ENCODE results near the gene CHD6.
A peak's percentile ranks its signal among the peaks of the same experiment; 100 is the strongest.

Gene CHD6, protein sequence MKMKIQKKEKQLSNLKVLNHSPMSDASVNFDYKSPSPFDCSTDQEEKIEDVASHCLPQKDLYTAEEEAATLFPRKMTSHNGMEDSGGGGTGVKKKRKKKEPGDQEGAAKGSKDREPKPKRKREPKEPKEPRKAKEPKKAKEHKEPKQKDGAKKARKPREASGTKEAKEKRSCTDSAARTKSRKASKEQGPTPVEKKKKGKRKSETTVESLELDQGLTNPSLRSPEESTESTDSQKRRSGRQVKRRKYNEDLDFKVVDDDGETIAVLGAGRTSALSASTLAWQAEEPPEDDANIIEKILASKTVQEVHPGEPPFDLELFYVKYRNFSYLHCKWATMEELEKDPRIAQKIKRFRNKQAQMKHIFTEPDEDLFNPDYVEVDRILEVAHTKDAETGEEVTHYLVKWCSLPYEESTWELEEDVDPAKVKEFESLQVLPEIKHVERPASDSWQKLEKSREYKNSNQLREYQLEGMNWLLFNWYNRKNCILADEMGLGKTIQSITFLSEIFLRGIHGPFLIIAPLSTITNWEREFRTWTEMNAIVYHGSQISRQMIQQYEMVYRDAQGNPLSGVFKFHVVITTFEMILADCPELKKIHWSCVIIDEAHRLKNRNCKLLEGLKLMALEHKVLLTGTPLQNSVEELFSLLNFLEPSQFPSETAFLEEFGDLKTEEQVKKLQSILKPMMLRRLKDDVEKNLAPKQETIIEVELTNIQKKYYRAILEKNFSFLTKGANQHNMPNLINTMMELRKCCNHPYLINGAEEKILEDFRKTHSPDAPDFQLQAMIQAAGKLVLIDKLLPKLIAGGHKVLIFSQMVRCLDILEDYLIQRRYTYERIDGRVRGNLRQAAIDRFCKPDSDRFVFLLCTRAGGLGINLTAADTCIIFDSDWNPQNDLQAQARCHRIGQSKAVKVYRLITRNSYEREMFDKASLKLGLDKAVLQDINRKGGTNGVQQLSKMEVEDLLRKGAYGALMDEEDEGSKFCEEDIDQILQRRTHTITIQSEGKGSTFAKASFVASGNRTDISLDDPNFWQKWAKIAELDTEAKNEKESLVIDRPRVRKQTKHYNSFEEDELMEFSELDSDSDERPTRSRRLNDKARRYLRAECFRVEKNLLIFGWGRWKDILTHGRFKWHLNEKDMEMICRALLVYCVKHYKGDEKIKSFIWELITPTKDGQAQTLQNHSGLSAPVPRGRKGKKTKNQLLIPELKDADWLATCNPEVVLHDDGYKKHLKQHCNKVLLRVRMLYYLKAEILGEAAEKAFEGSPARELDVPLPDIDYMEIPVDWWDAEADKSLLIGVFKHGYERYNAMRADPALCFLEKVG (N-terminal part only)

DNA sequence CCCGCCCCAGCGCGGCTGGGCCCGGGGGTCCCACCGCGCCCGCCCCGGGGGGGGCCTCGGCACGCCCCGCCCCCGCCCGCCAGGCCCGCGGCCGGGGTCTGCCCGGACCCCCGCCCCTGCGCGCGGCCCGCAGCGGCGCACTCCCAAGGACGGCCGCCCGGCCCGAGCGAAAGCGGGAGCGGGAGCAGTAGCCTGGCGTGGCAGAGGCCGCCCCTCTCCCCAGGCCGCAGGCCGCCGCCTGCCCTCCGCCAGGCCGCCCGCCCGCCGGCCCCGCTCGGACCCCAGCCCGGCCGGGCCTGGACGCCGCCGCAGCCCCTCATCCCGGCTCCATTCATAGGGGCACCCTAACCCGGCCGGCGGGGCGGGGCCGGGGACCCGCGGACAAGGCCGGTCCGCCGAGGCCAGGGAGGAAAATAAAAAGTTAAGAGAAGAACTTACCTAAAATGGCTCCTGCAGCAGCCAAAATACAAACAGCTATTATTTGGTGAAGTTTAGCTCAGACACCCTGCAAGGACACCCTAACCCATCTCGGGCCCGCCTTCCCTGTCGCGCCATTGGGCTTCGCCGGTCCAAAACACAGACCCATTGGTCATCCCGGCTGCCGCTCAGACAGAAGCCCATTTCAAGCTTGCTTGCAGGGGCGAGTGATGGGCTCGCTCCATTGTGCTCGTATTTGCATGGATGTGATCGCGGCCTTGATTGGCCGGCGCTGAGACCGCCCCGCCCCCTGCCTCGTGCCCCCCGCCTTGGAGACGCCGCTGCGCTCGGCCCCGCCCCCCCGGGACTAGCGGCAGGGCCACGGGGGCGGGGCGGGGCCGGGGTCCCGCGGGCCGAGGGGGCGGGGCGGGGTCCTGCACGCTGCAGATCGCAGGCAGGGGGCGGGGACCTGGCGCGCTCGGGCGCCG, at the start of gene CHD6:
TSS of gene CHD6 (minus strand) at position 476 of the 905 bp plus-strand sequence. CDS start 67,040 bp downstream, outside the sequence.
- peak; percentile 99 to 100 for DNase-seq

DNA sequence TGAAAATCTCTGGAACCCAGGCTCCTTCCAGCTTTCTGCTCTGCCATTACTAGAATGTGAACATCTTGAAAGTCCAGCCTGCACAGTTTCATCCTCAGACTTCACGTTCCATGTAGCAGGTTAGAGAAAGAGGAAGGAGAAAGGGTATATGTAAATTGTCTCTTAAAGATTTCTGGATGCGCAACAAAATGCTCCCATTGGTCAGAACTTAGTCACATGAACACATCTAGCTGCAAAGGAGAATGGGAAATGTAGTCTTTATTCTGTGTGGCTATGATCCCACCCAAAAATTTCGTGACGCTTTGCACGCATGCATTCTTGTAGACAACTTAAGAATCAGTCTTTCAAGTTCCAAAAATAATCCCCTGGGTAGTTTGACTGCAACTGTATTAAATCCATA, 46.4 kb upstream of the CHD6 start:
- no peak for DNase-seq

DNA sequence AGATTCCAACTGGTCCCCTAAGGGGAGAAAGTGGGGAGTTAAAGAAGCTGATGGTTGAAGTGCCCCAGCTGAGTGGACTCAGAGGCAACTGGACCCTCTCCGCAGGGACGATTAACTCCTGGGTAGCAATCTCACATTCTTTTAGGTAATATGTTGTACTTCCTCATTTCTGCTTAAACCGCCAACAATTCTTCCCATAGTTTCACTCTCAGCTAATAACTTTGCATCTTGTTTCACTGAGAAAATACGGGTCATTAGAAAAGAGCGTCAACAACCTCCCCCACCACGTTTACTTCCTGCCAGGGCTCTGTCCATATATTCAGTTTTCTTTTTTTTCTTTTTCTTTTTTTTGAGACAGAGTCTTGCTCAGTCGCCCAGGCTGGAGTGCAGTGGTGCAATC, 39.5 kb upstream of the CHD6 start:
- no peak for DNase-seq

GRCh38 chr20:41655962-41656618, 37.9 kb upstream of the CHD6 start:
- no peak for DNase-seq

GRCh38 chr20:41654884-41655283, 36.7 kb upstream of the CHD6 start:
- DNase-seq: no peak

GRCh38 chr20:41654292-41654691, 36.1 kb upstream of the CHD6 start:
- no peak for DNase-seq

GRCh38 chr20:41650231-41650948, 32.2 kb upstream of the CHD6 start:
- no peak for DNase-seq

- DNase-seq: no peak
These were observed 31.3 kb upstream of the CHD6 start for GRCh38 chr20:41649489-41649888.

- DNase-seq: no peak
These were observed 27.2 kb upstream of the CHD6 start for GRCh38 chr20:41645372-41645771.

- DNase-seq: no peak
These were observed 25.3 kb upstream of the CHD6 start for GRCh38 chr20:41643504-41643938.

- DNase-seq: no peak
These were observed 21.5 kb upstream of the CHD6 start for GRCh38 chr20:41639630-41640029.

DNA sequence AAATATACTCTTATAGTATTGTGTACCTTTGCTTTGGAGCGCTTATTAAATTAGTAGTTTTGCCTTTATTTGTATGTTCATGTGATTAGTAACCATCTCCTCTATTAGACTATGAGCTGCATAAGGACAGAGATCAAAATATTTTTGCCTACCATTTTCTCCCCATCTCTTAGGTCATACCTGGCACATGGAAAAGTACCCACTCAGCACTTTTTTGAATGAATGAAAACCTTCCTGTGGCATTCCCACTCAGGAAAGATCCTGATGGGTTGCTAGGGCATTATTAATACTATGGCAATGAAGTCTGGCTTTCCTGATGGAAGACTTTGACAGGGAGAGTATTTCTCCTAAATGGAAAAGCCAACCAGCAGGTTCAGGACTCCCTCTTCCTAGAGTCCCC, 20.3 kb upstream of the CHD6 start:
- no peak for DNase-seq

- DNase-seq: no peak
These were observed 17.0 kb upstream of the CHD6 start for GRCh38 chr20:41635158-41635557.

DNA sequence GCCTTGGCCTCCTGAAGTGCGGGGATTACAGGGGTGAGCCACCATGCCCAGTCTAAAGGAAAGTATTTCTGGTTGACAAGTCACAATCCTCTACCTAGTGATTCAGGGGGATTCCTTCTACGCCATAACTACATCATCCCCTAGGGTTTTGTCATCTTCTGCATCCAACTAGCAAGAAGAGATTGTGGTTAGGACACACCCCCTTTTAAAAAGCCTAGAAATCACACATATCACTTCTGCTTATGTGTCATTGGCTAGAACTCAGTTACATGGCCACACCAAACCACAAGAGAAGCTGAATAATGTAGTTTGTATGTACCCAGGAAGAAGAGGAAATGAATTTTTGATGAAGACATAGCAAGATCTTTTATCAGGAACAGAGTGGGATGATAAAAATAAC, 14.7 kb upstream of the CHD6 start:
- DNase-seq: peak; percentile 13 to 25

GRCh38 chr20:41631826-41632225, 13.6 kb upstream of the CHD6 start:
- DNase-seq: no peak

- DNase-seq: no peak
These were observed 12.7 kb upstream of the CHD6 start for GRCh38 chr20:41630846-41631245.

- no peak for DNase-seq
These were observed 9.6 kb upstream of the CHD6 start for GRCh38 chr20:41627611-41628244.

DNA sequence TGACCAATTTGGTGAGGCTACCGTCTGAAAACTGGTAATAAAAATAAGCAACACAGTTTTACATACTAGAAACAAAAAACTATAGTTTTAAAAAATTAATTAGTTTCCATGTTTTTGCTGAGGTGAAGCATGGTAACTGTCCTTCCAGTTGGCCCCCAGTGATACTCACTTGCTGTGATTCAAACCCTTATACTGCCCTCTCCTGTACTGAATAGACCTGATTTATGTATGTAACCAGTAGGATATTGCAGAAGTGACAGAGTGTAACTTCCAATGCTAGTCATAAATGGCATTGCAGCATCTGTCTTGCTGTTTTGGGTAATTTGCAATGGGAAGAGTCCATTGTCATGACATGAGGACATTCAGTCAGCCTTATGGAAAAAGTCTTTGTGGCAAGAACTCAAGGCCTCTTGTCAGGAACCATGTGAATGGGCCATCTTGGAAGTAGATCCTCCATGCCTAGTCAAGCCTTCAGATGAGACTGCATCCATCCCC, 8.9 kb upstream of the CHD6 start:
- DNase-seq: no peak

DNA sequence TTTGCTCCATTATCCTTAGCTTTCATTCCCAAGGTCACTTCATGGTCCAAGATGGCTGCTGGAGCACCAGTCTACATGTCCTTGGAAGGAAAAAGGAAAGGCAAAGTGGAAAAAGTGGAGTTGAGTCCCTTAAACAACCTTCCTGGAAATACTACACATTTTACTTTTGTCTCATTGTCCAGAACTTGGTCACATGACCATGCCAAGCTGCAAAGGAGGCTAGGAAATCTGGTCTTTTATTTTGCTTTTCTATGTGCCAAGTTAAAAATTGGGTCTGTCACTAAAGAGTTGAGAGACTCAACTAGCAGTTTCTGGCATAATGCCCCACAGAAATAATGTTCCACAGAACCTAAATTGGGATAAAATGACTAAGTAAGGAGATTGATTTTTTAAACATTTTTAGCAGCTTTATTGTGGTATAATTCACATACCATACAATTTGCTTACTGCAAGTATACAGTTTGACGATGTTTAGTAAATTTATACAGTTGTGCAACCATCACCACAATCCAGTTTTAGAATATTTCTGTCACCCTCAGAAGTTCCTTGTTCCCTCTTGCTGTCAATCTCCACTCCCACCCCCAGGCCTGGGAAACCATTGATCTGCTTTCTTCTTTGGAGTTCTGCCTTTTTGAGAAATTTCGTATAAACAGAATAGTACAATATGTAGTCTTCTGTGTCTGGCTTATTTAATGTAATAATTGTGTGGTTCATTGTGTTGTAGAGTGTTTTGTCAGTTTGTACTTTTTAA, 5.6 kb upstream of the CHD6 start:
- no peak for DNase-seq

Data from CD4-positive, alpha-beta T cell treated with Interferon alpha-2 for 1 hour (primary cell).